ENCODE measurements around the gene MORN2.

Gene MORN2

DNA sequence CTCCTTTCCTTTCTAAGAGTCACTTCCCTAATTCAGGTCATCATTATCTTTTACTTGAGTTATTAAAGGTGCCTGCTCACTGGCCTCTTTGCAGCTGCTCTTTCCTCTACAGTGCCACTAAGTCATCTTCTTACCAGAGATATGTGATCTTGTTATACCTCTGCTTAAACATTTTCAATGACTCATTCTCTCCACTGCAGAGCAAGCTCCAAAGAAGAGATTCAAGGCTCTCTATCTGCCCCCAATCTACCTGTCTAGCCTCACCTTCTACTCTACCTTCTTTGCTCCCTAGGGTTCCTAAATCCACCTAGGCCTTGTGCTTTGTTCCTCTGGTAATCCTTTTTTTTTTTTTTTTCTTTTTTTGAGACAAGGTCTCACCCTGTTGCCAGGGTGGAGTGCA, 17.0 kb downstream of the MORN2 start:
- DNase-seq: no peak

DNA sequence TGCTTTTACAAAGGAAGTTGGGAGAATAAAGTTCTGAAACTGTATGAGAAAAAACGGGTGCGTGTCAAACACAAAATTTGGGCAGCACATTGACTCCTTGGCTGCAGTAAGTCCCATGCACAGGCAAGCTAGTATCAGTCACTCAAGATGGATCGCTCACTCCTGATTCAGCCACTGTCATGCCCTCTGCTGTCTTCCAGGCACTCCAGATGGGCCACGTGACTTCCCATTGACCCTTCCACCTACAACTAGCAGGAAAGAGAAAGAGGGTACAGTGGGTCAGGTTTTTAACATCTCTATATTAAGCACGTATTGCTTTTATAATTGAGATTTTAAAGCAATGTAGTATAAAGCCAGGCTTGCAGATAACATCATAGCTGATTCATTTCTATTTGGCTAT, 22.5 kb downstream of the MORN2 start:
- no peak for DNase-seq

DNA sequence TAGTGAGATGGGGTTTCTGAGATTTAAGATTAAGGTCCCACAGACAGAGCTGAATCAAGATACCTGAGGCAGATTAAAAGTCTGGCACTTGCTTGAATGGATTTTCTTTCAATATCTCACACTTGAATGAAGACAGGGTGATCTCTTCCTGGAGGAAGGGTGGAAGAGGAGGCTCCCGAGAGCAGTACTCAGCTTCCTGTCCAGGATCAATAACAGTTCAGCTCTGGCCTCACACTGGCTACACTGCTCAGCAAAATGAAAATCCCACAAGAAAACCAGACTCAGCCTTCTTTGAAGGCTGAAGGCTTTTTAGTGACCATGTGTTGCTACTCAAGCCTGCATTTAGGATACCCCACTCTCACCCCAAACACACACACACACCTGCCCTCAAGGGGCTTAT, 24.9 kb downstream of the MORN2 start:
- no peak for DNase-seq

DNA sequence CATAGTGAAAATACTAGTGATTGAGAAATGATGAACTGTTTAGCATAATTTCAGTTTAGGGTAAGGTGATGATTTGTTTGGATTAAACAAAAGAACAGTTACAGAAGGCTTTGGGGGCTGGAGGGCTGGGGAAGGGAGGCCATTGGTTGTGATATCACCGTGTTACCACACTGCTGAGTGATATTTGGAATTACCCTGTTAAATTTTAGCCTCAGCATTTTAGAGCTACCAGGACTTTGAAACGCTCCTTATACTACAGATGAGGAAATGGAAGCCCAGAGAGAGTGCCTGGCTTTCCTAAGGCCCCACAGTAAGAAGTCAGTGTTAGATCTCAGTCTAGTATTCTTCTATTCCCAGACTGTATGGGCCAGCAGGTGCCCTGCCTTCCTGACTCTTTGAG, 29.5 kb downstream of the MORN2 start:
- DNase-seq: peak; percentile 5

DNA sequence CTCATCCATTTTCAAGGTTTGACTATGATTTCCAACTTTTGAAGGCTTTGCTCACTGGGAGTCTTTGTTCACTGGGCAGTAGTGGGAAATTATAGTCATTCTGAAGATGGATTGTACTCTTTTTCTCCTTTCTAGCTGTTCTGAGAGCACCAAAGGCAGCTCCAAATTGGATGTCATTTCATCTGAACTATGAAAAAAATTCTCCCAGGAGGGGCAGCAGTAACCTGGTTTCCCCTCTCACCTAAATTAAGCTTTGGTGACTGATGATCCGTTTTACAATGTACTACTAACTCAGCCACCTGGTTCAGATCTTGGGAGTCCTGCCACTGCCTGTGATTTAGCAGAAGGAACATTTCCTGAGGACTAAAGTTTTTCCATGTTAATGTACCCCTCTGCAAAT, 31.5 kb downstream of the MORN2 start:
- no peak for DNase-seq

DNA sequence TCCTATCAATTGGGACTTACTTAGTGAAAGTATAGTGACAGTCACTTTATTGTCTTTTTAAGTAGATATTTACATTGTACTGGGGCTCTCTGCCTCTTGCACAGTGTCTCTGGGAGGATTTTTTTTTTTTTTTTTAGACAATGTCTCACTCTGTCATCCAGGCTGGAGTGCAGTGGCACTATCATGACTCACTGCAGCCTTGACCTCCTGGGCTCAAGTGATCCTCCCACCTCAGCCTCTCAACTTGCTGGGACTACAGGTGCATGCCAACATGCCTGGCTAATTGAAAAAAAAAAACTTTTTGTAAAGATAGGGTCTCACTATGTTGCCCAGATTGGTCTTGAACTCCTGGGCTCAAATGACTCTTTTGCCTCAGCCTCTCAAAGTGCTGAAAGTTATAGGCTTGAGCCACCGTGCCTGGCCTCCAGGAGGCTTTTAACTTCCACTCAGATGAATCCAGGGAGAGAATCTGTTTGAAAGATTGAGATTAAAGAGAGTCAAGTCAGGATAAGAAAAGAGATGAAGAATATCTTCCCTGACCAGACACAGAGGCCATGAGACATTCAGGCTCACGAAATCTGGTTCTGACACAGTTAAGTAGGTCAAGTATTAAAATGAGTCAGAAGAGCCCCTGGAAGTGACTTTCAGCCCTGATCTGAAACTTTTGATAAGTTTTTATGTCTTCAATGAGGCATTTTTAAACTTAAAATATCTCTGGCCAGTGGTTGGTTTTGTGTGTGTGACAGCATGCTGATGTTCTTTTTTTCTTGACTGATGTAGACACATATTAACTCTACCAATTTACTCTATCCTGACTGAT, 32.2 kb downstream of the MORN2 start:
- DNase-seq: peak; percentile 82

DNA sequence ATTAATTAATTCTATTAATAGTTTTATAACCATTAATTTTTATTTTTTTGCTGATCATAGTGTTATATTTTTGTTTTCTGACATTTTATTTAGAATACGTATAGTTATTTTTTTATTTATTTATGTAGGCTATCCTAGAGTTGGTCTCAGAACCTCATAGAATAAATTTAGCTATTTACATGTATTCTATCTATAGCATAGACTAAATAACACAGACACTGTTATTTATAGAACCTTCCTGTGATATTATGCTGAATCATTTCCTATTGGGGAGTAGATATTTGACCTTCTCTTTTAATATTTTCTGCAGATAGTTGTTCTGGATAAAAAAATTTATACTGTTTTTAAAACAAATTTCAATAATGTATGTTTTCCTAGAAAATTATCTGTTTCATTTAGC, 34.1 kb downstream of the MORN2 start:
- no peak for DNase-seq

DNA sequence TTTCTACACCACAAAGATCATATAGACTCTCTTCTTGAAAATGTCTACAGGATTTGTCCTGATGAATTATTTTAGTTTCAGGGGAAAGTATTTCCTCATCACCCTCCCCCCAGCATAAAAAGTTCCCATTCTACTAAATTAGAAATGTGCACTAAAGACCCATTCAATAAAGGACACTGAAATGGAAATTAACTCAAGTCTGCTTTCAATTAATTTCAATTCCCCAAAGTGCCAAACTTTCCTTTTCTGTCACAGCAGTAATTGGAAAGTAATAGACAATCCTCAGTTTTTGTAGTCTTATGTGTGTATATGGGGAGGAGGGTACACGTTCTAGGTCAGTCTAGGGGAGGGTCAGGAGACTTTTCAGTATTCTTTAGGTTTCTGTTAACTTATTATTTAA, 35.4 kb downstream of the MORN2 start:
- DNase-seq: no peak

DNA sequence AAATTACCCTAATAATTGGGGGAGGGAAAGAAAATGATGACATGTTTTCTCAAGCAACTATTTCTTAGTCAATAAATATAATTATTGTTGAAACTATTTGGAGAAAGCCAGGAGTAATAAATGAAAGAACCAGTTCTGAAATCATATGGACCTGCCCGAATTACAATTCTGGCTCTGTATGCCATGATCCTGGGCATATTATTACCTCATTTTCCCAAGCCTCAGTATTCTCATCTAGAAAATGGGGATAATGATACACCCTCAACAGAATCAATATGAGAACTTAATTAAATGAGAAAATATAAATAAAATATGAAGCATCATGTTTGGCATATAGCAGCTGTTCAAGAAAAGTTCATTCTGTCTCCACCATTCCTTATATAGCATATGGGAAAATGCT, 36.8 kb downstream of the MORN2 start:
- DNase-seq: no peak

DNA sequence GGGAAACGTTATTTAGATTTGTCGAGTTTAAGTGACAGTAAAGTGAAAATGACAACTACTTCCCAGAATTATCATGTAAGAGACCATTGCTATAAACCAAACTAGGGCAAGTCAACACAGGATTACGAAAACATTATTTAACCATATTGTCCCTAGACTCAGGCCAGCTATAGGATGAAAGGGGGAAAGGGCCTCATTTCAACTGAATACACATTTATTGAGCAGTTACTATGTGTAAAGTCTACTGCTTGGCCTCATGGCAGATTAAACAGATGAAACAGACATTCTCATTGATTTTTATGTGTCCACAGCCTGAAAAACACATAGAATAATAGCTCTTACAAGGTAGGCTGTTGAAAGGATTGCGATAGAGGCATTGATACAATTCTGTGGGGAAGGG, 46.6 kb downstream of the MORN2 start:
- no peak for DNase-seq

DNA sequence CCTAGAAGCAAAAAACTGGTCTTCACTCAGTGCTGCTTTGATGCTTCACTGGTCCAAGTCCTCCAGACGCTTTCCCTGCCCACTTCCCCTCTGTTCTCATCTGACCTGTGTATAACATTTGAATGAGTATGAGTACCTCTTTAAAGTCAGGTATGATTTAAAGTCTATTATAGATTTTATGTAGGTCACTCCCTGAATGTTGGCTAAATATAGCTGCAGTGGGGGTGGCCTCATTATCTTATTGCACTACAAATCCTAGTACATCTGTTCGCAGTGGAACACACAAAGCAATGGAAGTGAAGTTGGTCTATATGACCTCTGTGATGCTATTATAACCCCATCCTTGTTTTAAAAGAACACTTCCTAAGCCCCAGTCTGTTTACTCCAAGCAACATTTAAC, 47.1 kb downstream of the MORN2 start:
- DNase-seq: no peak

DNA sequence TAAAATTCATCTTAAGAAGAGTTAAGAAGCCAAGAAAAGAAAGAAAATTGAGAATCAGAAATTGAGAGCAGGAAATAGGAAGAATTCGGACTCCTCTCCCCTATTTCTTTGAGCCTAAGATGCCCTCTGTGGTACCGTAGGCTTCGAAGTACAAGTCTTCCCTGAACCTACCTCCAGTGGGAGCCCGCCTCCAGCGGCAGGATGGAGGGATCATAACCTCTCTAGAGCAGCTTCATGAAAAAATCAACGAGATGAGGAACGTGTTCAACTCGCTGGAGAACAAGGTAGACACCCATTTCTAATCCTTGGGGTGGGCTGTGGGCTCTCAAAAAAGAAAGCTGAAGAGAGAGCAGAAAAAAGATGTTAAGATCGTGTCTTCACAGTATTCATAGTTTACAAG, 50.2 kb downstream of the MORN2 start:
- no peak for DNase-seq

DNA sequence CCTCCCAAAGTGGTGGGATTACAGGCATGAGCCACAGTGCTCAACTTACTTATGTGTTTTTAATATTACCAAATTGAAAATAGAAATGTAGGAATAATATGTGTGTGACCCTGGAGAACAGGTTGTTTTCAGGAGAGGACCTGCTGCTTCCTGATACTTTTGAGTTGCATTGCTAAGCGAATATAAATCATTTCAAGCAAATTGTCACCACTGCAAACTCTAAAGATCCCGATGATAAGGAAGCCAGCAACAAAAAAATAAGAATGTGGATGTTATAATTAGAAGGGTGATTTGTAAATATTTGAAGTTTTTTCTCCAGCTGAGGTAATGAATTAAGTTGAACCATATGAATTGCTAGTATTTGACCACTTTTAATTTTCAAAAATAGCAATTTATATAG, 54.8 kb downstream of the MORN2 start:
- no peak for DNase-seq

Measured in activated CD4-positive, alpha-beta T cell treated with anti-CD3 and anti-CD28 coated beads, Interleukin-2, Interleukin-6, amounts not matched to agents 100 ng/mL and 50 ng/mL, durations not matched to agents 16 hours and 8 hours (primary cell).